H1 (cell line): ENCODE results near the gene B3GAT1. TPM values are rescaled to one million over a fixed set of nuclear protein-coding genes. Genes with fewer than 3 reads are reported as not detected.

Source experiments
- PHF8 ChIP-seq: fragments of 200-600 bp; sonication (generic); conservative IDR thresholded peaks from 2 replicates; pipeline ENCODE4 v1.7.1; 2012; ENCODE audit warnings: low read depth, mild to moderate bottlenecking, inconsistent platforms, low read length, moderate library complexity
- SUZ12 ChIP-seq: fragments of 200-600 bp; sonication (generic); IDR thresholded peaks from 2 replicates; pipeline ENCODE4 v1.6.1; 2012; ENCODE audit warnings: mild to moderate bottlenecking, inconsistent platforms, low read length, moderate library complexity, mixed read lengths
- TAF1 ChIP-seq: IDR thresholded peaks from 2 replicates; pipeline ENCODE4 v1.6.1; 2011; ENCODE audit warnings: mild to moderate bottlenecking, low read depth, low read length
- polyA plus RNA-seq, 7 experiments: library from polyadenylated mRNA; depleted of rRNA in 3 of 7; stranded (reverse) in 5 of 7; unstranded in 2 of 7; fragments of >200 nt in 5 of 7; fragments of 200-250 nt in 2 of 7; gene quantifications; 1 replicate in 5 of 7; 2 replicates in 1 of 7; 4 replicates in 1 of 7; pipeline versions ENCODE4 v1.2.1 to v1.2.3, GENCODE V29; 2011 to 2013; ENCODE audit warnings: missing spikeins in 2 of 7, mixed read lengths in 2 of 7
- total RNA-seq: library from RNA; stranded (reverse); fragmentation: NEBNext Ultra II Directional; extraction: Animal tissue kit (Norgen Biotek cat#: 25700); gene quantifications from 2 replicates; pipeline ENCODE4 v1.2.1, GENCODE V29; 2021

B3GAT1 gene
- total and polyA plus RNA-seq, 2 of the 8 experiments (the other 6 are each of a cell fraction or from before 2014, with no cell fraction given) = 19.7 to 32.4 TPM

GRCh38 chr11:134363161-134363560 lies 48.9 kb downstream of the B3GAT1 start (continued):
- TF ChIP-seq PHF8 = no peak
- TF ChIP-seq TAF1 = no peak
- no peak for TF ChIP-seq SUZ12
